HepG2 (cell line): ENCODE data around the gene CRIP1. TPM values are rescaled to one million over a fixed set of nuclear protein-coding genes. Genes with fewer than 3 reads are reported as not detected.
A peak's percentile ranks its signal among the peaks of the same experiment; 100 is the strongest.

Source experiments
- ATF6 ChIP-seq: sonication (generic); formaldehyde crosslinking; conservative IDR thresholded peaks from 2 replicates; pipeline ENCODE4 v1.4.0; 2020; ENCODE audit warnings: missing genetic modification reagents
- ATM ChIP-seq: fragments of 450-650 bp; IDR thresholded peaks from 2 replicates; pipeline ENCODE4 v1.7.1; 2017; ENCODE audit warnings: mild to moderate bottlenecking, borderline replicate concordance
- BRD4 ChIP-seq: sonication (generic); formaldehyde crosslinking; IDR thresholded peaks from 2 replicates; pipeline ENCODE4 v1.4.0; 2020; ENCODE audit warnings: missing genetic modification reagents
- GLI4 ChIP-seq: sonication (generic); formaldehyde crosslinking; IDR thresholded peaks from 2 replicates; pipeline ENCODE4 v1.5.1; 2020; ENCODE audit warnings: missing genetic modification reagents, mild to moderate bottlenecking, moderate library complexity, borderline replicate concordance
- HCFC1 ChIP-seq: fragments of 150-350 bp; IDR thresholded peaks from 2 replicates; pipeline ENCODE4 v1.6.1; 2014; ENCODE audit warnings: low read depth, low read length
- HDAC2 ChIP-seq: sonication (generic); formaldehyde crosslinking; IDR thresholded peaks from 2 replicates; pipeline ENCODE4 v1.4.0; 2020; ENCODE audit warnings: missing genetic modification reagents
- HNRNPLL ChIP-seq: fragments of 200-400 bp; formaldehyde crosslinking; IDR thresholded peaks from 2 replicates; pipeline ENCODE4 v1.6.1; 2017; ENCODE audit warnings: mild to moderate bottlenecking, low read depth, low read length; ENCODE audit not compliant: poor library complexity, severe bottlenecking
- JUNB ChIP-seq: sonication (generic); formaldehyde crosslinking; IDR thresholded peaks from 2 replicates; pipeline ENCODE4 v1.8.0; 2022; ENCODE audit warnings: missing genetic modification reagents, mild to moderate bottlenecking, borderline replicate concordance
- KDM6A ChIP-seq: IDR thresholded peaks from 2 replicates; pipeline ENCODE4 v1.6.1; 2016; ENCODE audit warnings: low read depth
- KLF16 ChIP-seq, 2 experiments: sonication (generic) in 1 of 2; formaldehyde crosslinking in 1 of 2; IDR thresholded peaks; 2 replicates each; pipeline versions ENCODE4 v1.6.1 to v1.8.0; 2016 to 2023; ENCODE audit warnings: missing genetic modification reagents in 2 of 2, missing compliant biosample characterization in 1 of 2
- NCOR1 ChIP-seq: fragments of 200-600 bp; sonication (generic); IDR thresholded peaks from 2 replicates; pipeline ENCODE4 v1.7.0; 2017; ENCODE audit warnings: antibody characterized with exemption, low read length, borderline replicate concordance
- NR2F6 ChIP-seq, 2 experiments: IDR thresholded peaks; 2 replicates each; pipeline ENCODE4 v1.6.1; 2016; ENCODE audit warnings: antibody characterized with exemption in 1 of 2, mild to moderate bottlenecking in 1 of 2
- PHB2 ChIP-seq: fragments of 450-650 bp; IDR thresholded peaks from 2 replicates; pipeline ENCODE4 v1.6.1; 2018; ENCODE audit not compliant: partially characterized antibody
- PHF20 ChIP-seq: sonication (generic); formaldehyde crosslinking; IDR thresholded peaks from 2 replicates; pipeline ENCODE4 v1.5.0; 2020; ENCODE audit warnings: mild to moderate bottlenecking, missing genetic modification reagents
- POLR2AphosphoS5 ChIP-seq: IDR thresholded peaks from 2 replicates; pipeline ENCODE4 v1.6.1; 2012; ENCODE audit warnings: low read depth, low read length
- SMC3 ChIP-seq: IDR thresholded peaks from 2 replicates; pipeline ENCODE4 v1.6.1; 2011; ENCODE audit warnings: low read length, improper control_type of control experiment
- ZBTB25 ChIP-seq: IDR thresholded peaks from 2 replicates; pipeline ENCODE4 v1.6.1; 2018; ENCODE audit warnings: missing genetic modification reagents
- ZNF160 ChIP-seq: sonication (generic); formaldehyde crosslinking; IDR thresholded peaks from 2 replicates; pipeline ENCODE4 v1.8.0; 2022; ENCODE audit warnings: mild to moderate bottlenecking, inconsistent platforms, missing genetic modification reagents
- ZNF414 ChIP-seq: sonication (generic); formaldehyde crosslinking; IDR thresholded peaks from 2 replicates; pipeline ENCODE4 v1.5.0; 2020; ENCODE audit warnings: missing genetic modification reagents
- ZNF678 ChIP-seq: sonication (generic); formaldehyde crosslinking; IDR thresholded peaks from 2 replicates; pipeline ENCODE4 v1.4.0; 2020; ENCODE audit warnings: mild to moderate bottlenecking, missing genetic modification reagents
- ZSCAN22 ChIP-seq: sonication (generic); formaldehyde crosslinking; IDR thresholded peaks from 2 replicates; pipeline ENCODE4 v1.4.0; 2020; ENCODE audit warnings: mild to moderate bottlenecking, missing genetic modification reagents
- polyA plus RNA-seq, 8 experiments: library from polyadenylated mRNA; depleted of rRNA in 3 of 8; stranded (reverse) in 7 of 8; unstranded in 1 of 8; fragments of >200 nt; fragmentation: Illumina TruSeq in 4 of 8; extraction: Trizol in 4 of 8; gene quantifications; 2 replicates each; pipeline versions ENCODE4 v1.2.1 to v1.2.3, GENCODE V29; 2011 to 2016; ENCODE audit warnings: low read depth in 4 of 8, missing spikeins in 1 of 8, mixed read lengths in 1 of 8; ENCODE audit not compliant: insufficient read depth in 1 of 8
- total RNA-seq, 5 experiments: library from RNA; depleted of rRNA; stranded (reverse); fragments of >200 nt; fragmentation: Illumina TruSeq; extraction: Trizol; gene quantifications; 2 replicates each; pipeline ENCODE4 v1.2.3, GENCODE V29; 2016; ENCODE audit warnings: low read depth in 1 of 5
- TF ChIP-seq, protein P1 (sequence below): sonication (generic); formaldehyde crosslinking; IDR thresholded peaks from 2 replicates; pipeline ENCODE4 v1.8.1; 2023; ENCODE audit warnings: mild to moderate bottlenecking, inconsistent platforms, moderate library complexity, missing genetic modification reagents, borderline replicate concordance

The CRIP1 gene
- total and polyA plus RNA-seq, 2 of the 13 experiments (the other 11 are each of a cell fraction or from before 2014, with no cell fraction given): 53.9 to 59.5 TPM

DNA sequence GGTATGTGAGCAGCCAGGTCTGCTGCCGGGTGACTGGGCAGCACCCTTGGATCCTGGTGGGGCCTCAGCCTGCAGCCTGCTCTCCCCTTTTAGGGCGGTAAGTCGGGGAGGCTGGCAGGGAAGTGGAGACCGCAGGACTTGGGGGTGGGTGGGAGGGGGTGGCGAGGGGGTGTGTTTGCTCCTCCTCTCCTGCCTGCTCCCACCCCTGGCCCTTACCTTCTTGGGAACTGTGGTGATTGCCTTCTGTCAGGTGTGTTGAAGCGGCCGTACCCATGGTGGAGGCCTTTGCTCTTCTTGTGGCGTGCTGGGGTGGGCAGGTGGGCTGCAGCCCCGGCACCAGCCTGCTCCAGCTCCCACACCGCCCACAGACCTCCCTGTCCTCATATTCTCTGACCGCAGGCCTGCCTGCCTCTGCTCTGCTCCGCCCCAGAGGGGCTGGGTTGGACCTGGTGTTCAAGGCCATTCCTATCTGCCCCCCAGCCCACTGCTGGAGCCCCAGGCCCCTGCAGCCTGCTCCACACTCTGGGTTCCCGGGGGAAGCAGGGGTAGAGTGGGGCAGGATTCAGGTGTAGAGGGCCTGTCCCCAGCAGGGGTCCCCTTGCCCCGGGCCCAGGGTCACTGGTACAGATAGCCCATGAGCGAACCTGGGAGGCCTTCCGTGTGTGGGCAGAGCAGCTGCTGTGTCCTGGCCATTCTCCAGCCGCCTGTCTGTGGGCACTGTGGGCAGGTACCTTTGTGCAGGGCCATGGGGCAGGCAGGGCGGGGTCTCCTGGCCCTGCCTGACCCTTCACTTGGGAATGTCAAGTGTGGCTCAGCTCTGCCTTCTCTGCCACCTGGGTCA, 9.5 kb downstream of the CRIP1 start (continued):
- TF ChIP-seq NCOR1 (peak; percentile 58; the same call in 1 of the 2 replicates), PHB2 (no peak), PHF20 (CRISPR knock-in tag) (0 out of 2 replicates have a peak, but pooled peaks have one; percentile 42), ZNF160 (no peak; the same call in 1 of the 2 replicates), HNRNPLL (peak; percentile 52), ZNF414 (CRISPR knock-in tag) (peak; percentile 26), ATM (no peak), KLF16 (CRISPR knock-in tag; IDR thresholded peaks at IDR 0.05) (0 out of 4 replicates have a peak, but pooled peaks of 1 of the 2 experiments have one; percentile 36), POLR2AphosphoS5 (peak; percentile 90), ZBTB25 (no peak), BRD4 (CRISPR knock-in tag) (no peak; the same call in none of the 2 replicates), NR2F6 (IDR thresholded peaks at IDR 0.05) (peak; percentile 61; the same call in 1 of the 2 replicates), NR2F6 (CRISPR knock-in tag; IDR thresholded peaks at IDR 0.05) (peak; percentile 74), SMC3 (no peak), KDM6A (CRISPR knock-in tag) (peak; percentile 82), HCFC1 (no peak), HDAC2 (CRISPR knock-in tag) (peak; percentile 88; the same call in 1 of the 2 replicates), ZSCAN22 (CRISPR knock-in tag) (no peak), GLI4 (no peak), ZNF678 (no peak), JUNB (CRISPR knock-in tag) (no peak), ATF6 (CRISPR knock-in tag) (no peak)
- TF ChIP-seq, protein P1, sequence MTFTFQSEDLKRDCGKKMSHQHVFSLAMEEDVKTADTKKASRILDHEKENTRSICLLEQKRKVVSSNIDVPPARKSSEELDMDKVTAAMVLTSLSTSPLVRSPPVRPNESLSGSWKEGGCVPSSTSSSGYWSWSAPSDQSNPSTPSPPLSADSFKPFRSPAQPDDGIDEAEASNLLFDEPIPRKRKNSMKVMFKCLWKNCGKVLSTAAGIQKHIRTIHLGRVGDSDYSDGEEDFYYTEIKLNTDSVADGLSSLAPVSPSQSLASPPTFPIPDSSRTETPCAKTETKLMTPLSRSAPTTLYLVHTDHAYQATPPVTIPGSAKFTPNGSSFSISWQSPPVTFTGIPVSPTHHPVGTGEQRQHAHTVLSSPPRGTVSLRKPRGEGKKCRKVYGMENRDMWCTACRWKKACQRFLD (CRISPR knock-in tag): no peak
